Vagina (tissue), 2 donors: Measurements from ENCODE around the gene B3GNT2. TPM values are rescaled to one million over a fixed set of nuclear protein-coding genes. Genes with fewer than 3 reads are reported as not detected.

Experiments
- DNase-seq, 2 donors: peaks; one replicate each; pipeline ENCODE4 v3.0.0-alpha.2; 2017; ENCODE audit errors: extremely low spot score in 2 of 2
- H3K27ac ChIP-seq: fragments of 200-600 bp; sonication (generic); one replicate; pipeline ENCODE4 v1.5.1; 2019
- H3K27me3 ChIP-seq: fragments of 200-600 bp; sonication (generic); one replicate; pipeline ENCODE4 v1.5.1; 2019
- H3K36me3 ChIP-seq, 2 donors: fragments of 200-600 bp; sonication (generic); one replicate each; pipeline ENCODE4 v1.5.1; 2017 to 2019
- H3K4me1 ChIP-seq: fragments of 200-600 bp; sonication (generic); one replicate; pipeline ENCODE4 v1.5.1; 2019
- H3K4me3 ChIP-seq, 2 donors: fragments of 200-600 bp; sonication (generic); 1 replicate in 1 of 2; 2 replicates in 1 of 2; pipeline ENCODE4 v1.5.1; 2016 to 2019
- H3K9me3 ChIP-seq: fragments of 200-600 bp; sonication (generic); one replicate; pipeline ENCODE4 v1.5.1; 2019
- CTCF ChIP-seq, 3 experiments: fragments of 450-650 bp in 2 of 3; fragments of 200-600 bp in 1 of 3; sonication (generic) in 1 of 3; IDR thresholded peaks; one replicate each; pipeline ENCODE4 v1.5.1; 2017 to 2019; ENCODE audit warnings: antibody characterized with exemption in 3 of 3, mild to moderate bottlenecking in 2 of 3, moderate library complexity in 2 of 3
- POLR2A ChIP-seq, 2 donors: fragments of 450-650 bp; IDR thresholded peaks; one replicate each; pipeline ENCODE4 v1.6.1; 2017; ENCODE audit warnings: antibody characterized with exemption in 2 of 2, mild to moderate bottlenecking in 2 of 2, moderate library complexity in 2 of 2
- POLR2AphosphoS5 ChIP-seq, 2 donors: sonication (generic); formaldehyde crosslinking; IDR thresholded peaks; one replicate each; pipeline ENCODE4 v1.9.0; 2017; ENCODE audit warnings: antibody characterized with exemption in 2 of 2, mild to moderate bottlenecking in 2 of 2, low read depth in 1 of 2; ENCODE audit not compliant: insufficient read depth in 1 of 2
- intact Hi-C: fragments of 100-400 bp; cut with DNase I; formaldehyde crosslinking; loops from one replicate; pipeline ENCODE4 v1.15.1; 2023
- total RNA-seq: library from RNA; depleted of rRNA; stranded (reverse); fragments of >200 nt; gene quantifications from one replicate; pipeline ENCODE4 v1.2.3, GENCODE V29; 2016

Gene B3GNT2
- total RNA-seq, 1 donor from 2014 or later, result 18.9 TPM

DNA sequence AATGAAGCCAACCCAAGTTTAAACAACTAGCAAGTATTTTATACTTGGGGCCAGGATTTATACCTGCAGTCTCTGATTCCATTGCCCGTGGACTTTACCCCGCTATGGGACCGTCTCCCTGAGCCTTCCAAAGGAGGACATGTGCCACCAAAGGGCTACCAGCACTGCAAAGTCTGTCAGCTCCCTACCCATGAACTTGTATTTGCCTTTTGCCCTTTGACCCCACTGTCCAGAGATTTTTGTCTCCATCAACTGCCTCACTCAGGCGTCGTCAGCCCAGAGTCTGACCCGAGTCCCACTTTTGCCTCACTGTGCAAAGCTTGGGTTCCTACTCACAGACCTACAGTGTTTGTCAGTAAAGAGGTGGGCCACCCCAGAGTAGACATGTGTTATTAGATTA is 40.6 kb downstream of the B3GNT2 start:
- intact Hi-C loops, result no loop called here
- H3K4me3 ChIP-seq, result no peak overlapping the region
- TF ChIP-seq POLR2A (IDR thresholded peaks at IDR 0.05) (no peak), POLR2AphosphoS5 (IDR thresholded peaks at IDR 0.05; ENCODE audit: insufficient read depth in 1 of 2, low read depth in 1 of 2) (no peak), CTCF (IDR thresholded peaks at IDR 0.05) (no peak)

DNA sequence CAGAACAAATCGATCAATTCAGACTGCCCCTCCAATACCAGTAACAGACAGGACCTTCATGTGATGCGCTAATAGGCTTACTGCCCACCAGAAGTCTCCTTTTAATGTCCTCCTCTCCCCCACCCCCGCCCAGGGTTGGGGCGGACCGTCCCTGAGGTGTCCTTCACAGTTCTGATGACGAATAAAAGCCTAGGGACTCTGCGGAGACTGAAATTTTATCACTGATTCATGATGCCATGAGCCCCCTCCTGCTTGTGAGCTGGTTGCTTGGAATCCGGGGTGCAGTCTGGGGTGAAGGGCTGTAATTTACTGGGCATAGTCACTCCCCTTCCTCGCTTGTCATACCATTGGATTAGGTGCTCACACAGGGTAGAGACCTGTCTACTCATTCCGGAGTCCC is 42.3 kb downstream of the B3GNT2 start:
- Histone ChIP-seq H3K27ac (no peak overlapping the region), H3K4me3 (no peak overlapping the region), H3K9me3 (no peaks in the 10 kb centered on the region), H3K27me3 (no peaks in the 10 kb centered on the region), H3K36me3 (no peaks in the 10 kb centered on the region), H3K4me1 (no peaks in the 10 kb centered on the region)
- no peak for DNase-seq
- intact Hi-C loops, result no loop called here
- TF ChIP-seq CTCF (IDR thresholded peaks at IDR 0.05) (no peak), POLR2A (IDR thresholded peaks at IDR 0.05) (no peak), POLR2AphosphoS5 (IDR thresholded peaks at IDR 0.05; ENCODE audit: insufficient read depth in 1 of 2, low read depth in 1 of 2) (no peak)

More for the DNA sequence above, 40.6 kb downstream of the B3GNT2 start:
- Histone ChIP-seq H3K36me3 (no peaks in the 10 kb centered on the region), H3K27ac (no peak overlapping the region), H3K9me3 (no peaks in the 10 kb centered on the region), H3K27me3 (no peaks in the 10 kb centered on the region), H3K4me1 (no peaks in the 10 kb centered on the region)
- DNase-seq, result no peak

GRCh38 chr2:62240546-62240945 is 44.6 kb downstream of the B3GNT2 start:
- H3K4me3 ChIP-seq, result no peak overlapping the region
- no peak overlapping the region for H3K27ac ChIP-seq
- no peak for TF ChIP-seq POLR2A (IDR thresholded peaks at IDR 0.05)
- TF ChIP-seq POLR2AphosphoS5 (IDR thresholded peaks at IDR 0.05; ENCODE audit: insufficient read depth in 1 of 2, low read depth in 1 of 2), result no peak

DNA sequence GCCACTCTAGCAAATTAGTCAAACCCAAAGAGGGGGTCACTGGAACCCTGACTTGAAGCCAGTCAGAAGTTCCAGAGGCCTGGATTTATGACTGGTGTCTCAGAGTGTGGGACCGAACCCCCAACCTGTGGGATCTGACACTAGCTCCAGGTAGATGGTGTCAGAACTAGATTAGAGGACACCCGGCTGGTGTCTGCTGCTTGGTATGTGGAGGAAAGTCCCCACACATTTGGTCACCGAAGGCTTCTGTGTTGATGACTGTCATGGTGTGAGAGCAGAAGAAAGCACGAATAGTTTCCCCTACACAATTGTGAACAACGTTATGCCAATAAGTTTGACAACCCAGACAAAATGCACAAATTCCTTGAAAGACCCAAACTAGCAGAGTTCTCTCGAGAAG is 48.1 kb downstream of the B3GNT2 start:
- Histone ChIP-seq H3K4me1 (no peaks in the 10 kb centered on the region), H3K27ac (no peak overlapping the region), H3K9me3 (no peaks in the 10 kb centered on the region), H3K4me3 (no peak overlapping the region), H3K27me3 (no peaks in the 10 kb centered on the region), H3K36me3 (no peaks in the 10 kb centered on the region)
- intact Hi-C loops, result no loop called here
- DNase-seq, result no peak
- TF ChIP-seq CTCF (IDR thresholded peaks at IDR 0.05) (no peak), POLR2AphosphoS5 (IDR thresholded peaks at IDR 0.05; ENCODE audit: insufficient read depth in 1 of 2, low read depth in 1 of 2) (no peak), POLR2A (IDR thresholded peaks at IDR 0.05) (no peak)

More at GRCh38 chr2:62240546-62240945, 44.6 kb downstream of the B3GNT2 start:
- intact Hi-C loops, result no loop called here
- DNase-seq, result no peak
- H3K27me3 ChIP-seq, result no peaks in the 10 kb centered on the region
- no peaks in the 10 kb centered on the region for H3K4me1 ChIP-seq
- no peaks in the 10 kb centered on the region for H3K9me3 ChIP-seq
- no peaks in the 10 kb centered on the region for H3K36me3 ChIP-seq

GRCh38 chr2:62248226-62248625 is 52.3 kb downstream of the B3GNT2 start:
- no peak for DNase-seq
- TF ChIP-seq CTCF (IDR thresholded peaks at IDR 0.05), result no peak
- no peak for TF ChIP-seq POLR2A (IDR thresholded peaks at IDR 0.05)
- no peak for TF ChIP-seq POLR2AphosphoS5 (IDR thresholded peaks at IDR 0.05; ENCODE audit: insufficient read depth in 1 of 2, low read depth in 1 of 2)
- no peaks in the 10 kb centered on the region for H3K4me1 ChIP-seq
- no peak overlapping the region for H3K4me3 ChIP-seq
- no peaks in the 10 kb centered on the region for H3K36me3 ChIP-seq
- H3K27ac ChIP-seq, result no peak overlapping the region
- intact Hi-C loops, result no loop called here
- H3K9me3 ChIP-seq, result no peaks in the 10 kb centered on the region
- H3K27me3 ChIP-seq, result no peaks in the 10 kb centered on the region
